ENCODE results near the gene SCAMP1. TPM values are rescaled to one million over a fixed set of nuclear protein-coding genes. Genes with fewer than 3 reads are reported as not detected.
"Not testable (repeated sequence)": the region's sequence is repeated elsewhere in the genome, so short reads cannot be mapped to it uniquely, and the experiment has no call there.

Gene SCAMP1
- total RNA-seq, 2 donors from 2014 or later: 18.1 to 23.8 TPM

DNA sequence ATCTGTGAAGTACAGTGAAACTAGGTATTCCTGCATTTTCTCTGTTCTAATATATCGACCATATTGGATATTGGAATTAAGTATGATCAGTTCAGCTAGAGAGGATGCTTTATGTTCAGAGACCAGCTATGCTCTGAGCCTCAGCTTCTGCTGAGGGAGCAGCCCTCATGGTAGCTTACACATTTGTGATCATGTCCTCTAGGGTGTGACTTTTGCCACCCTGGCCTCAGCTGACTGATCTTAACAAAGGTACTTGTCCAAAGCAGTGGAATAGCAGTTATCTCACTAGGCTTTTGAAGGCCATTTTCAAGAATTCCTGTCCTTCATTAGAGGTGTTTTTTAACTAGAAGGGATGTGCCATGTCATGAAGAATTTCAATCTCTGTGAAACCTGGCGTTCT is 9.3 kb downstream of the SCAMP1 start:
- no peak for ATAC-seq (replicated peaks in 1 of 2)
- Mint-ChIP-seq H3K27ac (no peak overlapping the region), H3K4me1 (ENCODE audit: low read depth) (peaks cover 33% of the 10 kb centered on the region), H3K27me3 (ENCODE audit: low read depth) (no peaks in the 10 kb centered on the region), H3K36me3 (ENCODE audit: insufficient read depth in 2 of 2) (peaks cover 0 to 1% of the 10 kb centered on the region in 2 donors), H3K9me3 (no peaks in the 10 kb centered on the region), H3K4me3 (no peak overlapping the region)
- DNase-seq: no peak

DNA sequence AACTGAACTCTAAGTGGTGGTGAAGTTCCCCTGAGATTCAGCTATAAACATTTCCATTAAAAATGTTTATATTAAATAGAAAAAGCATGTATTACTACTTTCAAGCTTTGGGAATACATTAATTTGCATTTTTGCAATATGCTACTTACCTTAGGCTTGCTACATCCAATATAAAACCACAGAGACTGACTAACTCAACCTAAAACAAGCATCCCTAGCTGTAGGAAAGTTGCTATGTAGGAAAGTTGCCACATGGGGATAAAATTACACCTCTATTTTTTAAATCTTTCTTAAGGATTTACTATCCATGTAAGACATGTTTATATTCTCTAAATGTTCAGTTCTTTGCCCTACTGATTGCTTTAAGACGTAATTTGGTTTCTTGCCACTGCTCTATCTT is 12.8 kb downstream of the SCAMP1 start:
- H3K36me3 Mint-ChIP-seq (ENCODE audit: insufficient read depth in 2 of 2): peaks cover 0 to 1% of the 10 kb centered on the region in 2 donors
- no peak for DNase-seq
- H3K27ac Mint-ChIP-seq: no peak overlapping the region
- no peaks in the 10 kb centered on the region for H3K9me3 Mint-ChIP-seq
- H3K27me3 Mint-ChIP-seq (ENCODE audit: low read depth): no peaks in the 10 kb centered on the region
- H3K4me1 Mint-ChIP-seq (ENCODE audit: low read depth): peaks cover 33% of the 10 kb centered on the region
- no peak for ATAC-seq (replicated peaks in 1 of 2)
- no peak overlapping the region for H3K4me3 Mint-ChIP-seq

DNA sequence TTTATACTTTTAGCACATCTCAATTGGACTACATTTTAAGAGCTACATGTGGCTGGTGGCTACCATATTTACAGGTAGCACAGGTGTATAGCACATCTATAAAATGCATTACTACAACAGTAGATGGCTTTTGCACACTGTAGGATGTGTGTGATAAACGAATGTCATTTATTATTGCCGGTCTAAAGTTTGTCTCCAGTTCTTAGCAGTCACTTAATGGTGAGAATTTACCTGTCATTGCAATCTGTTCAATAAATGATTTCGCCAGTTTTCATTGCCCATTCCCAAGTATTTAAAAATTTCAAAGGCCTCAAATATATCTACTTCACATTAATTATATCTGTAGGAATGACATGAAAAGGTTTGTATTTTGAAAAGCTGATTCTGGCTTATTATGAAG is 15.9 kb downstream of the SCAMP1 start:
- no peak overlapping the region for H3K4me3 Mint-ChIP-seq
- no peak for DNase-seq
- H3K9me3 Mint-ChIP-seq: no peaks in the 10 kb centered on the region
- peaks cover 17% of the 10 kb centered on the region for H3K4me1 Mint-ChIP-seq (ENCODE audit: low read depth)
- ATAC-seq (replicated peaks in 1 of 2): no peak
- no peaks in the 10 kb centered on the region for H3K27me3 Mint-ChIP-seq (ENCODE audit: low read depth)
- H3K36me3 Mint-ChIP-seq (ENCODE audit: insufficient read depth in 2 of 2): peaks cover 0 to 3% of the 10 kb centered on the region in 2 donors
- no peak overlapping the region for H3K27ac Mint-ChIP-seq

DNA sequence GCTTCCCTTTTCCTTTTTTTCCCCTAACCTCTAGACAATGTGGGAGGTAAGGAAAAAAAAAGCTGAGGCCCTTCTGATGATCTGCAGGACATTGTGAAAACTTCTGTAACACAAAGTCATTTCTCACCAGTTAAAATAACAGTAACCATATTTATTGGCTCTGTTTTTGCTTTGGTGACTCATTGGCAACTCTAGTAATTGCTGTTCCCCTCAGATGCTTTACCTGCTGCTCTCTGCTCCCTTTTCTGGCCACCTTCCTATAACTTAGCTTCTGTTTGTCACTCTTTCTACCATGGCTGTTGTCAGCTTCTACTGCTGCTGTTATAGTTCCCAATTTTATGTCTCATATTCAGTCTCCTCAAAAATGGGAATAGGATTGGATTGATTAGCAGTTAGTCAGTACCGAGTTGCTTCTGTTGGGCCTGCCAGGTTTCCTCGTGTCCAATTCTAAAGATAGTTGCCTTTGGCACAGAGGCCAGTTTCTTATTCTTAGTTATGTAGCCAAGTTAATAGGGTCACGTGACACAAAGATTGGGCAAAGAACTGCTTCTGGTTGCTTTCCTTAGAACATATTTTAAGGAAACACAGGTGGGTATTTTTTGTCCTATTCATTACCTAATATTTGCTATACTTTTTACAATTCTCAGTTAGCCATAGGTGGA is 16.8 kb downstream of the SCAMP1 start:
- peak overlapping the region; percentile 14 for H3K27ac Mint-ChIP-seq
- ATAC-seq (replicated peaks in 1 of 2): peak; percentile 87 to 94
- H3K4me3 Mint-ChIP-seq: peak overlapping the region in 1 of 2 donors; percentile 29
- H3K4me1 Mint-ChIP-seq (ENCODE audit: low read depth): peaks cover 17% of the 10 kb centered on the region
- H3K36me3 Mint-ChIP-seq (ENCODE audit: insufficient read depth in 2 of 2): peaks cover 0 to 3% of the 10 kb centered on the region in 2 donors
- H3K27me3 Mint-ChIP-seq (ENCODE audit: low read depth): no peaks in the 10 kb centered on the region
- no peaks in the 10 kb centered on the region for H3K9me3 Mint-ChIP-seq
- peak; percentile 6 to 8 for DNase-seq

DNA sequence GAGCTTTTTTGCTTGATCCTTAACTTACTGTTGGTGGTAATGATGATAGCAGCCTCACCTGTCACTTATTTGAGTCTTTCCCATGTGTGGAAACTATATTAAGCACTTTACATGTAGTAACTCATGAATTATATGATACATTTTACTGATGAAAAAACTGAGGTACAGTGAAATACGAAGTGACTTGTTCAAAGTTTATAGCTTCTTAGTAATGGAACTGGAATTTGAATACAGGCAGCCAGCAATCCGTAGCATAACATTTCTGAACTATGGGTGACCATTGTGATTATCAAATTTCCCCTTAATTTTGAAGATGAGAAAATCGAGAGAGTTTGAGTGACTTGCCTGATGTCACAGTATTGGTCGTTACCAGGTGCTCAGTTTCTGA is 17.3 kb downstream of the SCAMP1 start:
- no peaks in the 10 kb centered on the region for H3K27me3 Mint-ChIP-seq (ENCODE audit: low read depth)
- ATAC-seq (replicated peaks in 1 of 2): no peak
- DNase-seq: no peak
- H3K27ac Mint-ChIP-seq: peak overlapping the region; percentile 14
- H3K9me3 Mint-ChIP-seq: no peaks in the 10 kb centered on the region
- peaks cover 17% of the 10 kb centered on the region for H3K4me1 Mint-ChIP-seq (ENCODE audit: low read depth)
- peaks cover 0 to 3% of the 10 kb centered on the region in 2 donors for H3K36me3 Mint-ChIP-seq (ENCODE audit: insufficient read depth in 2 of 2)
- no peak overlapping the region for H3K4me3 Mint-ChIP-seq

DNA sequence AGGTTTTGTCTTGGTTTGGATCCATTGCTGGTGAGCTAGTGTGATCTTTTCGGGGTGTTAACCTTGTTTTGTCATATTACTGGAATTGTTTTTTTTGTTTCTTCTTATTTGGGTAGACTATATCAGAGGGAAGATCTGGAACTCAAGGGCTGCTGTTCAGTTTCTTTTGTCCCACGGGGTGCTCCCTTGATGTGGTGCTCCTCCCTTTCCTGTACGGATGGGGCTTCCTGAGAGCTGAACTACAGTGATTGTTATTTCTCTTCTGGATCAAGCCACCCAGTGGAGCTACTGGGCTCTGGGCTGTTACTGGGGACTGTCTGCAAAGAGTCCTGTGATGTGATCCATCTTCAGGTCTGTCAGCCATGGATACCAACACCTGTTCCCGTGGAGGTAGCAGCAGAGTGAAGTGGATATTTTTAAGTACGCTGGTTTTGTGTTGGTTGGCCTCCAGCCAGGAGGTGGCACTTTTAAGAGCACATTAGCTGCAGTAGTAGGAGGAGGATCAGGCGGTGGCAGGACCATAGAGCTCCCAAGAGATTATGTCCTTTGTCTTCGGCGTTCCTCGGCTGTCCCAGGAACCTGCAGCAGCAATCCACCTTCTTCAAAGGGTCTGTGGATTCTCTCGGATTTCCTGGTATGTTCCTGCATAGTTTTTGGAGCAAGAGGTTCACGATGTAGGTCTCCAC is 27.2 kb downstream of the SCAMP1 start:
- no peak for ATAC-seq (replicated peaks in 1 of 2)
- peaks cover 8 to 21% of the 10 kb centered on the region in 2 donors for H3K9me3 Mint-ChIP-seq
- H3K36me3 Mint-ChIP-seq (ENCODE audit: insufficient read depth in 2 of 2): peaks cover 25 to 36% of the 10 kb centered on the region in 2 donors
- no peak for DNase-seq
- H3K27ac Mint-ChIP-seq: no peak overlapping the region
- peaks cover 7% of the 10 kb centered on the region for H3K4me1 Mint-ChIP-seq (ENCODE audit: low read depth)
- H3K4me3 Mint-ChIP-seq: no peak overlapping the region
- H3K27me3 Mint-ChIP-seq (ENCODE audit: low read depth): no peaks in the 10 kb centered on the region

DNA sequence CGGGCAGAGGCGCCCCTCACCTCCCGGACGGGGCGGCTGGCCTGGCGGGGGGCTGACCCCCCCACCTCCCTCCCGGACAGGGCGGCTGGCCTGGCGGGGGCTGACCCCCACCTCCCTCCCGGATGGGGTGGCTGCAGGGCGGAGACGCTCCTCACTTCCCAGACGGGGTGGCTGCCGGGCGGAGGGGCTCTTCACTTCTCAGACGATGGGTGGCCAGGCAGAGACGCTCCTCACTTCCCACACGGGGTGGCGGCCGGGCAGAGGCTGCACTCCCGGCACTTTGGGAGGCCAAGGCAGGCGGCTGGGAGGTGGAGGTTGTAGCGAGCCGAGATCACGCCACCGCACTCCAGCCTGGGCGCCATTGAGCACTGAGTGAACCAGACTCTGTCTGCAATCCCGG is 30.9 kb downstream of the SCAMP1 start:
- H3K4me1 Mint-ChIP-seq (ENCODE audit: low read depth); H3K27me3 Mint-ChIP-seq (ENCODE audit: low read depth); ATAC-seq (replicated peaks in 1 of 2); H3K9me3 Mint-ChIP-seq; H3K4me3 Mint-ChIP-seq; DNase-seq; H3K27ac Mint-ChIP-seq: not testable (repeated sequence)
- H3K36me3 Mint-ChIP-seq (ENCODE audit: insufficient read depth in 2 of 2): peaks cover 12 to 17% of the 10 kb centered on the region in 2 donors

DNA sequence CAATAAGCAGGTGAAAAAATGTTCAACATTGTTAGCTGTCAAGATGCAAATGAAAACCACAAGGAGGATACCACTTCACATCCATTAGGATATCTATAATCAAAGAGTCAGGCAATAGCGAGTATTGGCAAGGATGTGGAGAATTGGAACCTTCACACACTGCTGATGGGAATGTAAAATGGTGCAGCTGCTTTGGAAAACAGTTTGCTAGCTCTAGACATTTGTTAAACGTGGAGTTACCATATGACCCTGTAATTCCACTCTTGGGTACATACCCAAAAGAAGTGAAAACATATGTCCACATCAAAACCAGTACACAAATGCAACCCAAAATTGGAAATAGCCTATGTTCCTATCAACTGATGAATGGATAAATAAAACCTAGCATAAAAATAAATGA is 37.4 kb downstream of the SCAMP1 start:
- H3K36me3 Mint-ChIP-seq (ENCODE audit: insufficient read depth in 2 of 2): peaks cover 1 to 10% of the 10 kb centered on the region in 2 donors

DNA sequence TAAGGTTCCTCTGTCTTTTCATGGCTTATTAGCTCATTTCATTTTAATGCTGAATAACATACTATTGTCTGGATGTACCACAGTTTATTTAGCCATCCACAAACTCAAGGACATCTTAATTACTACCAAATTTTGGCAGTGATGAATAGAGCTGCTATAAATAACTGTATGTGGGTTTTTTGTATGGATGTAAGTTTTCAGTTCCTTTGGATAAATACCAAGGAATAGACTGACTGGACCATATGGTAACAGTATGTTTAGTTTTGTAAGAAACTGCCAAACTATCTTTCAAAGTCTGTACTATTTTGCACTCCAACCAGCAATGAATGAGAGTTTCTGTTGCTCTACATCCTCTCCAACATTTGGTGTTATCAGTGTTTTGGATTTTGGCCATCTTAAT is 38.7 kb downstream of the SCAMP1 start:
- Mint-ChIP-seq H3K27me3 (ENCODE audit: low read depth) (no peaks in the 10 kb centered on the region), H3K4me3 (no peak overlapping the region), H3K36me3 (ENCODE audit: insufficient read depth in 2 of 2) (peaks cover 1 to 10% of the 10 kb centered on the region in 2 donors), H3K4me1 (ENCODE audit: low read depth) (peaks cover 5% of the 10 kb centered on the region), H3K9me3 (peaks cover 6 to 13% of the 10 kb centered on the region in 2 donors), H3K27ac (no peak overlapping the region)
- no peak for DNase-seq
- ATAC-seq (replicated peaks in 1 of 2): no peak

More for the DNA sequence above, 37.4 kb downstream of the SCAMP1 start:
- H3K27me3 Mint-ChIP-seq (ENCODE audit: low read depth): no peaks in the 10 kb centered on the region
- DNase-seq (no peak), ATAC-seq (replicated peaks in 1 of 2) (no peak)
- H3K27ac Mint-ChIP-seq: no peak overlapping the region
- H3K9me3 Mint-ChIP-seq: peaks cover 6 to 13% of the 10 kb centered on the region in 2 donors
- H3K4me3 Mint-ChIP-seq: no peak overlapping the region
- peaks cover 5% of the 10 kb centered on the region for H3K4me1 Mint-ChIP-seq (ENCODE audit: low read depth)

DNA sequence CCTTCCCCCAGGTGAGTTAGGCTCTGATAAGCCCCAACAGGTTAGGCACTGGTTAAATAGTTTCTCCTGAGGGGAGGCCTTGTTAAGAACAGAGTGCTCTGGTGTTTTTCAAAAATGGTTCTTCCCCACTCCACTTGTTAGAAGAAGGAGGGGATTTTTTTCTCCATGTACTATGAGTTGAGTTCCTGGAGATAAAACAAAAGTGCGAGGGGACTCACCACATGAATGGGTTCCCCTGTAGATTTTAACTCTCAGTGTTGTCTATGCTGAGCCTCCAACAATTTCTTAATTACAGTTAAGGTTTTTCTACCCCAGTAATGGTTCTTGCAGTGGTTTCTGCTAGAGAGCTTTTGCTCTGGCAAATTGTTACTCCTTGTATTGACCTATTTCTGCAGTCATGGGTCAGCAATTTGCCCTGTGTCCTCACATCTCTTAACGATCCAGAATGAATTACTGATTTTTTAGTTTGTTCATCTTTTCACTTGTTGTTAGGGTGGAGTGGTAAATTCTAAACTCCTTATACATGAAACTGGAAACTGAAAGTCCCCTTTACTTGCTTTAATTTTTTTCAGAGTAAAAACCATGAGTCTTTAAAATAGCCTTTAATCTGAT is 44.4 kb downstream of the SCAMP1 start:
- Mint-ChIP-seq H3K4me1 (ENCODE audit: low read depth) (peaks cover 38% of the 10 kb centered on the region), H3K27me3 (ENCODE audit: low read depth) (no peaks in the 10 kb centered on the region), H3K27ac (peak overlapping the region; percentile 86), H3K9me3 (peaks cover 3 to 5% of the 10 kb centered on the region in 2 donors), H3K4me3 (peak overlapping the region; percentile 21 to 77), H3K36me3 (ENCODE audit: insufficient read depth in 2 of 2) (peaks cover 5 to 9% of the 10 kb centered on the region in 2 donors)
- no peak for ATAC-seq (replicated peaks in 1 of 2)
- no peak for DNase-seq

DNA sequence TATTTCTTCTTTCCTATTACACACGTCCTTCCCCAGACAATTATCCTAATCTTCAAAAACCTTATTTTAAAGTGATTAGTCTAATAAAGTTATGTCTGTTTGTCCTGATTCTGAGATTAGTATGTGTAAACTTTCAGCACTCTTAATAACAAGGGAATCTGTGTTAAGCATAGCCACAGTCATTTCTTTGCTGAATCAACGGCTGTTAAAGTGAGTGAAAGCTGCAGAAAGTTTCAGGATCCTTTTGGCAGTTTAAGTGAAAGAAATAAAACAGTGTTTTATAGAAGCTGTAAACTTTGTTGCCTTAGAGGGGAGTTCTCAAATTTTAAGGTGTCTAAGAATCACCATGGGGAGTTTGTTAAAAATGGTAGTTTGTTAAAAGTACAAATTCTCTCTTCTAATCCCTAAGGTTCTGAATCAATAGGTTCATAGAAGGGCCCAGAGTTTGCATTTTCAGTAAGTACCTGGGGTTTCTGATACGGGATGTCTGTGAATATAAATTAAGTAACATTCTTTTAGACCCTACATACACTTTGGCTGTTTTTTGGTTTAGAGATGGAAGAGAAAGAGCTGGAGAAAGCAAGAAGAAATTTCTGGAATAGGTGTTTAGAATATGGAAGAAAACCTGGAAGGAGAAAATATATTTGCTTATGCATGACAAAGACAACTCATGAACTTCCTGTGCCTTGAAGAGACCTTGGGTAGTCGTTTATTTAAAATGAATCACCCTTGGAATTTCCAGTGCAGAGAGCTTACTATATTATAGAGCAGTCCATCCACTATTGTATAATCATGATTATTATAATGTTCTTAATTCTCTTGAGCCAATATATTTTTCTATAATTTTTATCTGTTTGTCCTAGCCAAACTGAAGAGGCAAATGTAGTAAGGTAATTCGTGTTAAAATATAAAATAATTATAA is 45.7 kb downstream of the SCAMP1 start:
- peak overlapping the region; percentile 9 to 77 for H3K4me3 Mint-ChIP-seq
- H3K27me3 Mint-ChIP-seq (ENCODE audit: low read depth): no peaks in the 10 kb centered on the region
- ATAC-seq (replicated peaks in 1 of 2) (peak; percentile 65 to 83), DNase-seq (no peak)
- peak overlapping the region; percentile 86 for H3K27ac Mint-ChIP-seq
- peaks cover 42% of the 10 kb centered on the region for H3K4me1 Mint-ChIP-seq (ENCODE audit: low read depth)
- peaks cover 0 to 1% of the 10 kb centered on the region in 2 donors for H3K9me3 Mint-ChIP-seq
- peaks cover 5 to 9% of the 10 kb centered on the region in 2 donors for H3K36me3 Mint-ChIP-seq (ENCODE audit: insufficient read depth in 2 of 2)

DNA sequence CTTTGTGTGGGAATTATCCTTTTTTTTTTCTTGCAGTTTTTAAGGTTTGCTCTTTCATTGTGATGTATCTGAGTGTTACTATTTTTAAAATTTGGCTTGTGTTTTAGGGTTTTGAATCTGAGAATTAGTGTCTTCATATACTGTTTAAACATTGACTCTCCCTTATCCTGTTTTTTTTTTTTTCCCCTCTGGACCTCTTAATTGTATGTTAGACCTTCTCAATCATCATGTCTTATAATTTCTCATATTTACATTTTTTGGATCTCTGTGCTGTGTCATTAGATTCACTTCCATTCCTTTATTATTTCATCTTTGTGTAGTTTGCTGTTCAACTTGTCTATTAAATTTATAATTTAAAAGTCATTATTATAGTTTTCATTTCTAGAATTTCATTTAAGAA is 47.0 kb downstream of the SCAMP1 start:
- no peak overlapping the region for H3K27ac Mint-ChIP-seq
- H3K9me3 Mint-ChIP-seq: peaks cover 0 to 1% of the 10 kb centered on the region in 2 donors
- peak overlapping the region in 1 of 2 donors; percentile 5 for H3K4me3 Mint-ChIP-seq
- H3K36me3 Mint-ChIP-seq (ENCODE audit: insufficient read depth in 2 of 2): peaks cover 2 to 5% of the 10 kb centered on the region in 2 donors
- ATAC-seq (replicated peaks in 1 of 2) (no peak), DNase-seq (no peak)
- no peaks in the 10 kb centered on the region for H3K27me3 Mint-ChIP-seq (ENCODE audit: low read depth)
- H3K4me1 Mint-ChIP-seq (ENCODE audit: low read depth): peaks cover 42% of the 10 kb centered on the region

Data from activated T-cell treated with anti-CD3 and anti-CD28 coated beads, Interleukin-2, amount 50 U/mL, for 72 hours (primary cell).